GM12878 (cell line): Measurements from ENCODE around the gene CSF3R. TPM values are rescaled to one million over a fixed set of nuclear protein-coding genes. Genes with fewer than 3 reads are reported as not detected.

Source experiments
- ATAC-seq: fragments of 200-7000 bp; cut with Tn5 transposase; 3 replicates; pipeline ENCODE4 v1.9.1; 2020; ENCODE audit warnings: mild to moderate bottlenecking, moderate library complexity
- BruUV-seq: library from RNA; stranded (reverse); fragments of 400-500 nt; replicated peaks from 2 replicates; lab custom pipeline; 2021; lab: Mats Ljungman, UMichigan
- CTCF ChIA-PET: fragments of 300-600 bp; sonication (Branson Sonifier 250); formaldehyde crosslinking; extraction: SDS; loops from one replicate; lab custom pipeline; 2021; ENCODE audit warnings: inconsistent platforms; lab: Yijun Ruan, JAX
- POLR2A ChIA-PET: fragments of 350-600 bp; formaldehyde crosslinking; extraction: SDS; loops from one replicate; lab custom pipeline; 2021; ENCODE audit warnings: inconsistent platforms; lab: Charles Lee
- RAD21 ChIA-PET: fragments of 300-600 bp; sonication (Branson Sonifier 250); formaldehyde crosslinking; loops from one replicate; lab custom pipeline; 2023; ENCODE audit warnings: antibody characterized with exemption; ENCODE audit not compliant: unreplicated experiment; lab: Charles Lee
- SMC1A ChIA-PET: fragments of 300-600 bp; sonication (Branson Sonifier 250); formaldehyde crosslinking; loops from one replicate; lab custom pipeline; 2023; ENCODE audit not compliant: unreplicated experiment, uncharacterized antibody; lab: Charles Lee
- DNase-seq: peaks from one replicate; pipeline ENCODE4 v3.0.0-alpha.2; 2011; ENCODE audit warnings: low read depth, low spot score
- FAIRE-seq: peaks from 3 replicates; lab custom pipeline; 2011; peaks lifted over from hg19 to GRCh38; lab: Jason Lieb, UNC
- H2AFZ ChIP-seq: 2 replicates; pipeline ENCODE4 v1.6.0; 2011; ENCODE audit warnings: low read depth, low read length, control low read depth; ENCODE audit not compliant: control insufficient read depth
- H3K27ac ChIP-seq: 2 replicates; pipeline ENCODE4 v1.5.1; 2011; ENCODE audit warnings: control low read depth; ENCODE audit not compliant: control insufficient read depth, insufficient read depth
- H3K27me3 ChIP-seq, 2 experiments: replicated peaks in 1 of 2; 2 replicates each; pipeline versions ENCODE4 v1.6.0 to v1.6.1; 2011; ENCODE audit warnings: low read length in 1 of 2; ENCODE audit not compliant: control insufficient read depth in 2 of 2, insufficient read depth in 2 of 2
- H3K36me3 ChIP-seq, 2 experiments: 2 replicates each; pipeline ENCODE4 v1.5.1; 2011; ENCODE audit warnings: low read length in 1 of 2; ENCODE audit not compliant: control insufficient read depth in 2 of 2, insufficient read depth in 2 of 2
- H3K4me1 ChIP-seq: 2 replicates; pipeline ENCODE4 v1.6.1; 2011; ENCODE audit warnings: mild to moderate bottlenecking, low read length, moderate library complexity, mixed read lengths; ENCODE audit not compliant: control insufficient read depth, insufficient read depth
- H3K4me2 ChIP-seq: 2 replicates; pipeline ENCODE4 v1.6.0; 2011; ENCODE audit warnings: control low read depth; ENCODE audit not compliant: control insufficient read depth, insufficient read depth
- H3K4me3 ChIP-seq: fragments of 200-600 bp; sonication (generic); 2 replicates; pipeline ENCODE4 v1.5.1; 2016
- H3K79me2 ChIP-seq: 2 replicates; pipeline ENCODE4 v1.6.0; 2011; ENCODE audit warnings: low read length; ENCODE audit not compliant: control insufficient read depth, insufficient read depth
- H3K9ac ChIP-seq: 2 replicates; pipeline ENCODE4 v1.8.0; 2011; ENCODE audit warnings: low read length, control low read depth, mixed read lengths; ENCODE audit not compliant: control insufficient read depth, insufficient read depth
- H3K9me3 ChIP-seq: replicated peaks from 3 replicates; pipeline ENCODE4 v1.5.1; 2011; ENCODE audit warnings: mild to moderate bottlenecking, low read length; ENCODE audit not compliant: control insufficient read depth, insufficient read depth
- H4K20me1 ChIP-seq: 2 replicates; pipeline ENCODE4 v1.6.0; 2011; ENCODE audit not compliant: control insufficient read depth, insufficient read depth
- GABPA ChIP-seq: IDR thresholded peaks from 2 replicates; pipeline ENCODE4 v1.6.1; 2014; ENCODE audit warnings: antibody characterized with exemption, low read depth, mild to moderate bottlenecking, inconsistent platforms
- HDAC2 ChIP-seq: fragments of 200-600 bp; sonication (generic); IDR thresholded peaks from 2 replicates; pipeline ENCODE4 v1.6.1; 2017
- KDM1A ChIP-seq: fragments of 200-600 bp; sonication (generic); IDR thresholded peaks from 2 replicates; pipeline ENCODE4 v1.6.1; 2016; ENCODE audit warnings: borderline replicate concordance
- MYC ChIP-seq: IDR thresholded peaks from 2 replicates; pipeline ENCODE4 v1.6.1; 2011; ENCODE audit warnings: mild to moderate bottlenecking, low read length, moderate library complexity, inconsistent platforms; ENCODE audit not compliant: insufficient read depth, insufficient replicate concordance, insufficient read length, severe bottlenecking
- PAX8 ChIP-seq: fragments of 450-650 bp; IDR thresholded peaks from 2 replicates; pipeline ENCODE4 v1.6.1; 2017; ENCODE audit warnings: mild to moderate bottlenecking, moderate library complexity
- RB1 ChIP-seq: fragments of 450-650 bp; formaldehyde crosslinking; IDR thresholded peaks from 2 replicates; pipeline ENCODE4 v1.6.1; 2017; ENCODE audit warnings: mild to moderate bottlenecking, borderline replicate concordance
- RCOR1 ChIP-seq: conservative IDR thresholded peaks from 2 replicates; pipeline ENCODE4 v1.6.1; 2012; ENCODE audit warnings: low read depth, low read length, improper control_type of control experiment
- SREBF1 ChIP-seq: IDR thresholded peaks from 2 replicates; pipeline ENCODE4 v1.6.1; 2012; ENCODE audit warnings: mild to moderate bottlenecking, low read length
- TCF3 ChIP-seq: IDR thresholded peaks from 2 replicates; pipeline ENCODE4 v1.6.1; 2012; ENCODE audit warnings: low read depth, mild to moderate bottlenecking, low read length, borderline replicate concordance; ENCODE audit not compliant: insufficient read depth
- WRNIP1 ChIP-seq: IDR thresholded peaks from 2 replicates; pipeline ENCODE4 v1.6.1; 2011; ENCODE audit warnings: low read depth, low read length, improper control_type of control experiment, borderline replicate concordance
- YBX1 ChIP-seq: fragments of 450-650 bp; IDR thresholded peaks from 2 replicates; pipeline ENCODE4 v1.6.1; 2016; ENCODE audit warnings: antibody characterized with exemption
- ZNF217 ChIP-seq: fragments of 450-650 bp; IDR thresholded peaks from 2 replicates; pipeline ENCODE4 v1.6.1; 2017; ENCODE audit warnings: antibody characterized with exemption, mild to moderate bottlenecking
- ZNF274 ChIP-seq: IDR thresholded peaks from one replicate; pipeline ENCODE4 v1.8.0; 2011; ENCODE audit not compliant: insufficient read length, insufficient read depth
- WGBS: methylation state at CpG from one replicate; pipeline ENCODE4 v1.1.6; 2016; ENCODE audit warnings: low lambda C conversion rate; ENCODE audit not compliant: insufficient replicate concordance, insufficient coverage; ENCODE audit errors: missing lambda C conversion rate; 5-methylcytosine and 5-hydroxymethylcytosine counted together
- in situ Hi-C: fragments of 300-500 bp; cut with MboI; formaldehyde crosslinking; loops from 9 replicates; pipeline ENCODE4 v1.14.3; 2018; ENCODE audit warnings: mixed read lengths
- intact Hi-C: fragments of 100-400 bp; cut with micrococcal nuclease; formaldehyde crosslinking; loops from one replicate; pipeline ENCODE4 v1.14.2; 2022; ENCODE audit not compliant: unreplicated experiment
- polyA plus RNA-seq, 11 experiments: library from polyadenylated mRNA; depleted of rRNA in 4 of 11; unstranded in 6 of 11; stranded (reverse) in 5 of 11; fragments of >200 nt; fragmentation: Nextera tagmentation in 4 of 11; fragmentation: Illumina TruSeq in 1 of 11; extraction: Ambion mirVana in 4 of 11; extraction: Trizol in 1 of 11; gene quantifications; 1 replicate in 1 of 11; 2 replicates in 10 of 11; pipeline versions ENCODE4 v1.2.1 to v1.2.3, GENCODE V29; 2011 to 2016; ENCODE audit warnings: inconsistent platforms in 2 of 11, missing spikeins in 2 of 11, low read depth in 1 of 11
- total RNA-seq, 4 experiments: library from RNA; depleted of rRNA in 3 of 4; stranded (reverse); fragments of >200 nt in 3 of 4; fragmentation: Illumina TruSeq in 1 of 4; extraction: Trizol in 1 of 4; gene quantifications; 2 replicates each; pipeline versions ENCODE4 v1.2.1 to v1.2.3, GENCODE V29; 2013 to 2021
- TF ChIP-seq, protein P1 (sequence below): fragments of 450-650 bp; IDR thresholded peaks from 2 replicates; pipeline ENCODE4 v1.6.1; 2017; ENCODE audit warnings: antibody characterized with exemption, mild to moderate bottlenecking, moderate library complexity
- TF ChIP-seq, protein P2 (sequence below): fragments of 450-650 bp; IDR thresholded peaks from 2 replicates; pipeline ENCODE4 v1.6.1; 2017; ENCODE audit warnings: mild to moderate bottlenecking, low read depth, inconsistent platforms; ENCODE audit not compliant: poor library complexity, severe bottlenecking
- TF ChIP-seq, protein P3 (sequence below), 3 experiments: IDR thresholded peaks in 2 of 3; conservative IDR thresholded peaks in 1 of 3; 2 replicates each; pipeline ENCODE4 v1.5.1; 2011; ENCODE audit warnings: low read depth in 3 of 3, low read length in 3 of 3, mild to moderate bottlenecking in 3 of 3, control low read depth in 2 of 3, moderate library complexity in 2 of 3, inconsistent platforms in 1 of 3, mixed read lengths in 1 of 3; ENCODE audit not compliant: control insufficient read depth in 2 of 3, insufficient read depth in 1 of 3; ENCODE audit errors: extremely low read depth in 1 of 3

The CSF3R gene
- total and polyA plus RNA-seq, 10 of the 15 experiments (the other 5 are each of a cell fraction or from before 2014, with no cell fraction given), result 0.13 TPM; not detected in 9

DNA sequence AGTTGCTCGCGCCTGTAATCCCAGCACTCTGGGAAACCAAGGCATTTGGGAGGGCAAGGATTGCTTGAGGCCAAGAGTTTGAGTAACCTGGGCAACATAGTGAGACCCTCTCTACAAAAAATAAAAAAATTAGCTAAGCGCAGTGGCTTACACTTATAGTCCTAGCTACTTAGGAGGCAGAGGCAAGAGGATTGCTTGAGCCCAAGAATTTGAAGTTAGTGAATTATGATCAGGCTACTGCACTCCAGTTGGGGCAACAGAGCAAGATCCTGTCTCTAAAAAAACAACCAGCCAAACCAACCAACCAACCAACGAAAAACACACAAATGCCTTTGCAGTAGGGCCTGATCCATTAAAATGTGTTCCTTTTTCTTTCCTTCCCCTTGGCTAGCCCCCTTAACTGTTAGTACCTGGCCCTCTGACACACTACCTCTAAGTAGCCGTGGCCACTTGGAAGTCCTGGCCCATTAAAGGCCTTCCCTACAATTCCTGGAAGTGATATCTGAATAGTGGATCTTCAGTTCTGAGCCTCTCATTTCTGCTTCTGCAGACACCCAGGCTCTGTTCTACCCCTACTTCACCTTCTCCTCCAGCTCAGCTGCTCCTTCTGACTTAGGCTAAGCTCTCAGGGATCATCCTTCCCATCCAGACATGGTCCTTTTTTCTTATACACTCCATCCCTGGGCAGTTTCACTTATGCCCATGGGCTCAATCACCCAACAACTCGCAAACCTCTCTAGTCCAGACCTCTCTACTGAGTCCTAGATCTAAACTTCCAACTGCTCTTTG is 28.9 kb downstream of the CSF3R start:
- no peak overlapping the region for H3K27ac ChIP-seq
- intact Hi-C loops, result no loop called here
- 97% methylated on average over 6 of the region's 6 CpGs for WGBS
- CTCF ChIA-PET, result no interaction called here
- H3K4me1 ChIP-seq, result peaks cover 5% of the 10 kb centered on the region
- ATAC-seq, result no peak
- no TSS peak for BruUV-seq
- RAD21 ChIA-PET, result no interaction called here
- POLR2A ChIA-PET, result no interaction called here
- H3K4me2 ChIP-seq, result no peak overlapping the region
- H3K9ac ChIP-seq, result no peak overlapping the region
- SMC1A ChIA-PET, result no interaction called here
- no peak overlapping the region for H3K4me3 ChIP-seq
- H3K79me2 ChIP-seq, result no peaks in the 10 kb centered on the region; the same call in 1 of the 2 replicates
- in situ Hi-C loops, result no loop called here
- no peaks in the 10 kb centered on the region for H4K20me1 ChIP-seq
- no peaks in the 10 kb centered on the region for H3K27me3 ChIP-seq
- DNase-seq, result no peak
- no peak overlapping the region for H2AFZ ChIP-seq
- H3K36me3 ChIP-seq, result peaks cover 10 to 15% of the 10 kb centered on the region in 2 experiments
- H3K9me3 ChIP-seq, result no peaks in the 10 kb centered on the region
- no peak for FAIRE-seq
- TF ChIP-seq ZNF217 (no peak), YBX1 (no peak), RB1 (no peak), SREBF1 (no peak), TCF3 (no peak), GABPA (no peak), RCOR1 (no peak), HDAC2 (no peak), MYC (no peak), WRNIP1 (no peak), PAX8 (no peak), KDM1A (no peak), ZNF274 (no peak)
- TF ChIP-seq, protein P1, sequence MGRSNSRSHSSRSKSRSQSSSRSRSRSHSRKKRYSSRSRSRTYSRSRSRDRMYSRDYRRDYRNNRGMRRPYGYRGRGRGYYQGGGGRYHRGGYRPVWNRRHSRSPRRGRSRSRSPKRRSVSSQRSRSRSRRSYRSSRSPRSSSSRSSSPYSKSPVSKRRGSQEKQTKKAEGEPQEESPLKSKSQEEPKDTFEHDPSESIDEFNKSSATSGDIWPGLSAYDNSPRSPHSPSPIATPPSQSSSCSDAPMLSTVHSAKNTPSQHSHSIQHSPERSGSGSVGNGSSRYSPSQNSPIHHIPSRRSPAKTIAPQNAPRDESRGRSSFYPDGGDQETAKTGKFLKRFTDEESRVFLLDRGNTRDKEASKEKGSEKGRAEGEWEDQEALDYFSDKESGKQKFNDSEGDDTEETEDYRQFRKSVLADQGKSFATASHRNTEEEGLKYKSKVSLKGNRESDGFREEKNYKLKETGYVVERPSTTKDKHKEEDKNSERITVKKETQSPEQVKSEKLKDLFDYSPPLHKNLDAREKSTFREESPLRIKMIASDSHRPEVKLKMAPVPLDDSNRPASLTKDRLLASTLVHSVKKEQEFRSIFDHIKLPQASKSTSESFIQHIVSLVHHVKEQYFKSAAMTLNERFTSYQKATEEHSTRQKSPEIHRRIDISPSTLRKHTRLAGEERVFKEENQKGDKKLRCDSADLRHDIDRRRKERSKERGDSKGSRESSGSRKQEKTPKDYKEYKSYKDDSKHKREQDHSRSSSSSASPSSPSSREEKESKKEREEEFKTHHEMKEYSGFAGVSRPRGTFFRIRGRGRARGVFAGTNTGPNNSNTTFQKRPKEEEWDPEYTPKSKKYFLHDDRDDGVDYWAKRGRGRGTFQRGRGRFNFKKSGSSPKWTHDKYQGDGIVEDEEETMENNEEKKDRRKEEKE, result no peak
- TF ChIP-seq, protein P2, sequence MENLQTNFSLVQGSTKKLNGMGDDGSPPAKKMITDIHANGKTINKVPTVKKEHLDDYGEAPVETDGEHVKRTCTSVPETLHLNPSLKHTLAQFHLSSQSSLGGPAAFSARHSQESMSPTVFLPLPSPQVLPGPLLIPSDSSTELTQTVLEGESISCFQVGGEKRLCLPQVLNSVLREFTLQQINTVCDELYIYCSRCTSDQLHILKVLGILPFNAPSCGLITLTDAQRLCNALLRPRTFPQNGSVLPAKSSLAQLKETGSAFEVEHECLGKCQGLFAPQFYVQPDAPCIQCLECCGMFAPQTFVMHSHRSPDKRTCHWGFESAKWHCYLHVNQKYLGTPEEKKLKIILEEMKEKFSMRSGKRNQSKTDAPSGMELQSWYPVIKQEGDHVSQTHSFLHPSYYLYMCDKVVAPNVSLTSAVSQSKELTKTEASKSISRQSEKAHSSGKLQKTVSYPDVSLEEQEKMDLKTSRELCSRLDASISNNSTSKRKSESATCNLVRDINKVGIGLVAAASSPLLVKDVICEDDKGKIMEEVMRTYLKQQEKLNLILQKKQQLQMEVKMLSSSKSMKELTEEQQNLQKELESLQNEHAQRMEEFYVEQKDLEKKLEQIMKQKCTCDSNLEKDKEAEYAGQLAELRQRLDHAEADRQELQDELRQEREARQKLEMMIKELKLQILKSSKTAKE, result no peak
- TF ChIP-seq, protein P3, sequence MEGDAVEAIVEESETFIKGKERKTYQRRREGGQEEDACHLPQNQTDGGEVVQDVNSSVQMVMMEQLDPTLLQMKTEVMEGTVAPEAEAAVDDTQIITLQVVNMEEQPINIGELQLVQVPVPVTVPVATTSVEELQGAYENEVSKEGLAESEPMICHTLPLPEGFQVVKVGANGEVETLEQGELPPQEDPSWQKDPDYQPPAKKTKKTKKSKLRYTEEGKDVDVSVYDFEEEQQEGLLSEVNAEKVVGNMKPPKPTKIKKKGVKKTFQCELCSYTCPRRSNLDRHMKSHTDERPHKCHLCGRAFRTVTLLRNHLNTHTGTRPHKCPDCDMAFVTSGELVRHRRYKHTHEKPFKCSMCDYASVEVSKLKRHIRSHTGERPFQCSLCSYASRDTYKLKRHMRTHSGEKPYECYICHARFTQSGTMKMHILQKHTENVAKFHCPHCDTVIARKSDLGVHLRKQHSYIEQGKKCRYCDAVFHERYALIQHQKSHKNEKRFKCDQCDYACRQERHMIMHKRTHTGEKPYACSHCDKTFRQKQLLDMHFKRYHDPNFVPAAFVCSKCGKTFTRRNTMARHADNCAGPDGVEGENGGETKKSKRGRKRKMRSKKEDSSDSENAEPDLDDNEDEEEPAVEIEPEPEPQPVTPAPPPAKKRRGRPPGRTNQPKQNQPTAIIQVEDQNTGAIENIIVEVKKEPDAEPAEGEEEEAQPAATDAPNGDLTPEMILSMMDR (IDR thresholded peaks at IDR 0.05 in 2 of 3, conservative IDR thresholded peaks at IDR 0.05 in 1 of 3; ENCODE audit: control insufficient read depth in 2 of 3, extremely low read depth in 1 of 3, insufficient read depth in 1 of 3, low read depth in 3 of 3, low read length in 3 of 3), result no peak
